GM10847 (cell line): ENCODE results near the gene RFPL4A.
"Not testable (repeated sequence)": the region's sequence is repeated elsewhere in the genome, so short reads cannot be mapped to it uniquely, and the experiment has no call there.

Experiments used
- POLR2A ChIP-seq: IDR thresholded peaks from 2 replicates; pipeline ENCODE4 v1.6.1; 2011; ENCODE audit not compliant: insufficient read length; ENCODE audit errors: extremely low read depth

RFPL4A gene

DNA sequence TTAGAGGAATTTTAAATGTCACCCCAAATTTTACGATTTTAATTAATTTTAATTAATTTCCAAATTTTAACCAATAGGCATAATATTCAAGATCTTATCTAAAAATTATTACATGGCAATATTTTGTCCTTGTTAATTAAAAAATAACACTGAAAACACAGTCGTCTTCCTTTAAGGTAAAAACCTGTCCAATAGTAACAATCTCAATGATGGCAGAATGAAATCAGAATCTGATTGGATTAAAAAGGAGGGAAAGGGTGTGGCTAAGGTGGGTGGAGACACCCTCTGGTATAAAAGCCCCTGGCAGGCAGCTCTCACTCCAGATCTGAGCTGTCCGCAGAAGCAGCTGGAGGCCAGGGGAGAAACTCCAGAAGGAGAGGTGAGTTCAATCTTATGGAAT lies at the start of gene RFPL4A:
Gene RFPL4A, plus strand, starts transcription at position 301 of the 400 bp plus-strand sequence. CDS start 2,704 bp downstream, outside the sequence.
- not testable (repeated sequence) for TF ChIP-seq POLR2A

DNA sequence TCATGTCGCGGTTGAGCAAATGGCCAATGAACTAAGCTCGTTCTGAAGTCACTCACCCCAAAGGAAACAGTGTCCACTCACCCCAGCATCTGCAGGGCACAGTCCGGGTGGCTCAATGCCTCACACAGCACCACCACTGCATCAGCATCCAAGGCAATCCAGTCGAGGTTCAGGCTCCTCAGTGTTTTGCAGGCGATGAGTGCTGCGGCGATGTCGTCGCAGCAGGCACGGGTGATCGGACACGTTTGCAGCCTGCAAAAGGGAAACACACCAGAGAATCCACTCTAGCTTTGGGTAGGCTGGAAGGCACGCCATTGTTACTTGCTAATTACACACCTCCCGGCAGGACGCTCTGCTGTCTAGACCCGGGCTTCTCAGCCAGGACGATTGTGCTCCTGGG lies 47.2 kb upstream of the RFPL4A start:
- TF ChIP-seq POLR2A = no peak

DNA sequence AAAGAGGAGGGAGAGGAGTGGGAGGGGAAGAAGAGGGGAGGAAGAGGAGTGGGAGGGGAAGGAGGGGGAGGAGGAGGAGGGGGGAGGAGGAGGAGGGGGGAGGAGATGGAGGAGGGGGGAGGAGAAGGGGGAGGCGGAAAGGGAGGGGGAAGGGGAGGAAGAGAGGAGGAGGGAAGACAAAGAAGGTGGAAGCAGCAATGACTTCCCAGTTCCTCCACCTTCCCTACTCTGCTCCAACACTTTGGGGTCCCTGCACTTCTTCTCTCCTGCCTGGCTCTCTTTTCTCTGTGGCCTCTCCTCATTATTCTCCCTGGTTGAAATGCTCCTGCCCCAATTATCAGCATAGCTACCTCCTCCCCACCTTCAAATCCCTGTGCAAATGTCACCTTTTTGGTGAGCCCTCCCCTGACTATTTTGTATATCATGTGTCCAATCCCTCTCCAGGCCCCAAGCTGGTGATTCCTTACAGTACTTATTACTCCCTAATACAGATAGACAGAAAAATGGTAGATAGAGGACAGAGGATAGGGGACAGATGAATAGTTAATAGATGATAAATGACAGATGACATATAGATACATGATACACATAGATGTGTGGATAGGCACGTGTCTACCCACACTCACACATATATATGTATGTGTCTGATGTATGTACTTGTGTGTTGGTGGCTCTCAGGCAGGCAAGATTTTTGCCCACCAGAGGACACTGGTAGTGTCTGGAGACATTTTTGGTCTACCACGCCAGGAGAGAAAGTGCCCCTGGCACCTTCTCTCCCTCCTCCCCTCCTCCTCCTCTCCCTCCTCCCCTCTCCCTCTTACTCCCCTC lies 45.9 kb upstream of the RFPL4A start:
- no peak for TF ChIP-seq POLR2A

DNA sequence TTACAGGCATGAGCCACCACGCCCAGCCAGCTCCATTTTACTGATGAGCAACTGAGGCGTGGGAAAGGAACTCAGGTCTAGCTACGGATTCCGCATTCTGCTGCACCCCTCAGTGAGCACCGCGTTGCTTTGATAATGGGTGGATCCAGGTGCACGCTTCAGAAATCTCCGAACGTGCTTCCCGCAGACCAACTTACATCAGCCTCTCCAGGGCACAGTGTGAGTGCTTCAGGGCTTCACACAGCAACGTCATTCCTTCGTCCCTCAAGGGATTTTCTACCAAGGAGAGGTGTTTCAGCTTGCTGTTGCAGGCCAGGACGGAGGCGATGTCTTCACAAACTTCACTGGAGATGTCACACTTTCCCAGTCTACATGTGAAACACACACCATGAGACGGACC lies 42.4 kb upstream of the RFPL4A start:
- no peak for TF ChIP-seq POLR2A

DNA sequence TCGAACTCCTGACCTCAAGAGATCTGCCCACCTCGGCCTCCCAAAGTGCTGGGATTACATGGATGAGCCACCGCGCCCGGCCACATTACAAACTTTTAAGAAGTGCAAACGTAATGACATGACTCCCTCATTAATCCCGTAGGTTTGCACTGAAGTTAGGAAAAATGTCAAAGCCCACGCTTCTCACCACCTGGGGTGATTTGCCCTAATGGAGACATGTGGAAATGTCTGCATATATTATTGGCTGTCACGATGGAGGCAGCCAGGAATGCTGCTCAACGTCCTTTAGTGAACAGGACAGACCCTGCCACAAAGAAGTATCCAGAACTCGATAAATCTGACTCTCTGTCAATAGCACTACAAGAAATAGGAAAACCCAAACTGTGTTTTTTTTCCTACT lies 41.6 kb upstream of the RFPL4A start:
- TF ChIP-seq POLR2A = no peak

DNA sequence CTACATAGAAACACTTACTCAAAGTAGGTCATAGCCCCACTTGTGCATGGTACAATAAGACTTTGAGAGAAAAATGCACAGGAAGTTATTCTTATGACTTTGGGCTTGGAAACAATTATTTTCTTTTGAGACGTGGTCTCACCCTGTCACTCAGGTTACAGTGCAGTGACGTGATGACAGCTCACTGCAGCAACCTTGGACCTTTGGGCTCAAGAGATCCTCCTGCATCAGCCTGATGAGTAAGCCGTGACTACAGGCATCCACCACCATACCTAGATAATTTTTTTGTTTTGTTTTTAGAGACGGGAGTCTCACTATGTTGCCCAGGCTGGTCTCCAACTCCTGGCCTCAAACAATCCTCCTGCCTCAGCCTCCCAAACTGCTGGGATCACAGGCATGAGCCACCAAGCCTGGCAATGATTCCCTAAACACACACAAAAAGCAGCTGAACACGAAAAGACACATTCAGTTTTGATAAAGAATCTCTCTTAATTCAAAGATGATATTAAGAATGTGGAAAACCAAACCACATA lies 38.6 kb upstream of the RFPL4A start:
- no peak for TF ChIP-seq POLR2A

DNA sequence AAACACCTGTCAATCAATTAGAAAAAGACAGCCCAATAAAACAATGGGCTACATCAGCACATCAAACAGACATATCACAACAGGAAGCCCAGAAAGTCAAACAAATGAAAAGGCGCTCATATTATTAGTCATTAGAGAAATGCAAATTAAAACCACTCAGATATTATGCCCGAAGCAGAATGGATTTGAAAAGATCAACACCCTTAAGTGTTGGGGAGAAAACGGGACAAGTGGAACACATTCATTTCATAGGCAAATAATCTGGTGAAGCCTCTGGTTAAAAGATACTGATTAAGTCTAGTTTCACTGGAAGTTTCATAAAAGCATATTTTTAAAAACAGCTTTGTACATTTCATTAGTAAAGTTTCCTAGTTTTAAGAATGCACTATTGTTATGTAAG lies 38.1 kb upstream of the RFPL4A start:
- TF ChIP-seq POLR2A = no peak

DNA sequence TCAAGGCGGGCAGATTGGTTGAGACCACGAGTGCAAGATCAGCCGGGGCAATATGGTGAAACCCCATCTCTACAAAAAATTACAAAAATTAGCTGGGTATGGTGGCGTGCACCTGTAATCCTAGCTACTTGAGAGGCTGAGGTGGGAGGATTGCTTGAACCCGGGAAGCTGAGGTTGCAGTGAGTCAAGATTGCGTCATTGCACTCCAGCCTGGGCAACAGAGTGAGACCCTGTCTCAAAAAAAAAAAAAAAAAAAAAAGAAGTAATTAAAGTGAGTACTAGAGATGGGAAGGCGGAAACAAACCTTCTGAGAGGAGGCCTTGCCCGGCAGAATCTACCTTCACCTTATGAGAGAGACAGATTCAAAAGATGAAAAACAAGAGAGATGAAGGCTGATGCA lies 35.4 kb upstream of the RFPL4A start:
- TF ChIP-seq POLR2A = no peak

DNA sequence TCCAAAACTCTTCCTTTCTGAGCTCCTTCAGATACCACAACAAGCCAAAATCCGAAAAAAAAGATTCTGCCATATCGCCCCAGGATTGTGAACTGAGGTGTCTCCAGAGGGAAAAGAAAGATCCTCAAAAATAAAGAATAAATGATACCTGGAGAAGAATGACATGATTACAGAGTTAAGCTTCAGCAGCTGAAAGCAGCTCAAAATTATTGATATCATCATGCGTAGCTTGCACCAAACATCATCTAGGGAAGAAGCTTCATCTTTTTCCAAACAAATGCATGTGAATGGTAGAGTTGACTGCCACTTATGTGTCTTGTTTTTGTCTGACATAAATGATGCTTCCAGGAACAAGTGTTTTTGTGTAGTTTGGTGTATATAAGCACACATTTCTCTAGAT lies 20.6 kb upstream of the RFPL4A start, which contains the start of gene NLRP9:
Gene NLRP9, minus strand, starts transcription at position 101 of the 400 bp plus-strand sequence. Its CDS starts 28 bp downstream, at position 73.
- no peak for TF ChIP-seq POLR2A

DNA sequence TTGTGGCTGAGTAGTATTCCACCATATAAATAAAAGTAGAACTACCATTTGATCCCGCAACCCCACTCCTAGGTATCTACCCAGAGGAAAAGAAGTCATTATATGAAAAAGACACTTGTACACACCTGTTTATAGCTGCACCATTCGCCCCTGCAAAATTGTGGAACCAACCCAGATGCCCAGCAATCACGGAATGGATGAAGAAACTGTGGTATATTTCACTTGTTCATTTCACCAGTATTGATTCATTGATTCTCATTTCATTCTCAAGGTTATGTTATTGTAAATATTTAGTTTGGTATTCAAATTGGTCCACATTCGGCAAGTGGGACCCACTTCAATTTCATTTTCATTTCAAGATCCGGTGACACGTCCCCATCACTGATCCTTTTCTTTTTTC lies 8.2 kb upstream of the RFPL4A start:
- no peak for TF ChIP-seq POLR2A

DNA sequence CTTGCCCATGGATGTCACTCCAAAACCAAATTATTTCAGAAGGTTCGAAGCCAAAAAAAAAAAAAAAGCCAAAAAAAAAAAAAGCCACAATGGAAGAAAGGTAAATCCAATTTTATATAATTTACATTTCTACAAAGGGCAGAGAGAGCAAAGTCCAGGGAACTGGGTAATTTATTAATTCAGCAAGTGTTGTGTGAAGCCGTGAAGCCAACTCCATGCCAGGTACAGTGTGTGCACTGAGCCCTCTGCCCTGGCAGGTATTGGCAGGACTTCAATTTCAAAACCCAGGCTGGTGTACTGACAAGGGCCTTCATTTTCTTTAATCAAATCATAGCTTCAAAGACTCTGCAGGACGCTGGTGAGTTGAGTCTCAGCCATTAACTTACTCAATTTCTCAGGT lies 5.5 kb upstream of the RFPL4A start:
- TF ChIP-seq POLR2A = no peak

DNA sequence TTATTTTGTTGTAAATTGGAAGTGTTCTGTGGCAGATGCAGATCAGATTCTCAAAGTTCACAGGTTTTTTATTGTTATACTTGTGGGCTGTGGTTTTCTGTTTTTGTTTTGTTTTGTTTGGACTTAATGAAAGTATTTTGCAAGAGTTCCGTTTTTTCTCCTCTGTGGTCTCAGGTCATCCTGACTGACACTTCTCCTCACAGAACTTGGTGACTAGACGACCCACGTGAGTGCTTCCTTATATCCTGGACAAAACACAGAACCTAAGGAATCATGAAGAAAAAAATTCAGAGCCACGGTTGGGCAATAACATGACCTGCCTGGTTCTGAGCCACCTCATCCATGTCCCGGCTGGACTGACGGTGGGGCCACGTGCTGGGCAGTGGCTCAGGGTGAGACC lies 7.6 kb downstream of the RFPL4A start:
- TF ChIP-seq POLR2A = no peak

DNA sequence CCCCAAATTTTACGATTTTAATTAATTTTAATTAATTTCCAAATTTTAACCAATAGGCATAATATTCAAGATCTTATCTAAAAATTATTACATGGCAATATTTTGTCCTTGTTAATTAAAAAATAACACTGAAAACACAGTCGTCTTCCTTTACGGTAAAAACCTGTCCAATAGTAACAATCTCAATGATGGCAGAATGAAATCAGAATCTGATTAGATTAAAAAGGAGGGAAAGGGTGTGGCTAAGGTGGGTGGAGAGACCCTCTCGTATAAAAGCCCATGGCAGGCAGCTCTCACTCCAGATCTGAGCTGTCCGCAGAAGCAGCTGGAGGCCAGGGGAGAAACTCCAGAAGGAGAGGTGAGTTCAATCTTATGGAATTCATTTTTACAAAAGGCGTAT lies 9.9 kb downstream of the RFPL4A start, which contains the start of gene RFPL4AL1:
Gene RFPL4AL1, plus strand, starts transcription at position 301 of the 400 bp plus-strand sequence. CDS start 2,687 bp downstream, outside the sequence.
- TF ChIP-seq POLR2A = not testable (repeated sequence)

DNA sequence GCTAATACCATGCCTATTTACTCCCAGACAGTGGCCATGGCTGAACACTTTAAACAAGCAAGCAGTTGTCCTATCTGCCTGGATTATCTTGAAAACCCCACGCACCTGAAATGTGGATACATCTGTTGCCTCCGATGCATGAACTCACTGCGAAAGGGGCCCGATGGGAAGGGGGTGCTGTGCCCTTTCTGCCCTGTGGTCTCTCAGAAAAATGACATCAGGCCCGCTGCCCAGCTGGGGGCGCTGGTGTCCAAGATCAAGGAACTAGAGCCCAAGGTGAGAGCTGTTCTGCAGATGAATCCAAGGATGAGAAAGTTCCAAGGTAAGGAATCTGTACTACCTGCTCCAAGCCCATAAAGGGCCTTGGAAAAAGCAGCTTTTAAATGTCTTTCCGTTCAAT lies 18.6 kb downstream of the RFPL4A start:
- TF ChIP-seq POLR2A = no peak

DNA sequence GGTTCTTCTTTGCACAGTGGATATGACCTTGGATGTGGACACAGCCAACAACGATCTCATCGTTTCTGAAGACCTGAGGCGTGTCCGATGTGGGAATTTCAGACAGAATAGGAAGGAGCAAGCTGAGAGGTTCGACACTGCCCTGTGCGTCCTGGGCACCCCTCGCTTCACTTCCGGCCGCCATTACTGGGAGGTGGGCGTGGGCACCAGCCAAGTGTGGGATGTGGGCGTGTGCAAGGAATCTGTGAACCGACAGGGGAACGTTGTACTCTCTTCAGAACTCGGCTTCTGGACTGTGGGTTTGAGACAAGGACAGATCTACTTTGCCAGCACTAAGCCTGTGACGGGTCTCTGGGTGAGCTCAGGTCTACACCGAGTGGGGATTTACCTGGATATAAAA lies 19.4 kb downstream of the RFPL4A start:
- TF ChIP-seq POLR2A = no peak

DNA sequence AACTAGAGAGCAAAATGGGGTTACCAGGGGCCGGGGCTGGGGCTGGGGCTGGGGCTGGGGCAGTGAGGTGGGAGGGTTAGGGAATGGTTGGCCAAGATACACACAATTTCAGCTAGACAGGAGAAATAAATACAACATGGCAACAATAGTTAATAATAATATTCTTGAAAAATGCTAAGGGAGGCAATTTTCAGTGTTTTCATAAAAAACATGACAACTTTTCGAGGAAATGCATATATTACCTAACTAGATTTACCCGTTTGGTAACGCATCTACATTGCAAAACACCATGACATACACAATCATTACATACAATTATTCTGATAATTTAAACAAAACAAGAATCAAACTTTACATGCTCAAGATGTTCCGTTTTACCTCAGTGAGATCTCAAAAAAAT lies 22.2 kb downstream of the RFPL4A start:
- no peak for TF ChIP-seq POLR2A
